IMR-90 (cell line): ENCODE results near the gene PDIA2.

ENCODE experiments used
- FOS ChIP-seq: fragments of 150-350 bp; IDR thresholded peaks from 2 replicates; pipeline ENCODE4 v1.6.1; 2016; ENCODE audit warnings: low read depth, low read length
- TF ChIP-seq, protein P1 (sequence below): conservative IDR thresholded peaks from 2 replicates; pipeline ENCODE4 v1.5.1; 2012; ENCODE audit warnings: mild to moderate bottlenecking, low read depth, low read length, improper control_type of control experiment

DNA sequence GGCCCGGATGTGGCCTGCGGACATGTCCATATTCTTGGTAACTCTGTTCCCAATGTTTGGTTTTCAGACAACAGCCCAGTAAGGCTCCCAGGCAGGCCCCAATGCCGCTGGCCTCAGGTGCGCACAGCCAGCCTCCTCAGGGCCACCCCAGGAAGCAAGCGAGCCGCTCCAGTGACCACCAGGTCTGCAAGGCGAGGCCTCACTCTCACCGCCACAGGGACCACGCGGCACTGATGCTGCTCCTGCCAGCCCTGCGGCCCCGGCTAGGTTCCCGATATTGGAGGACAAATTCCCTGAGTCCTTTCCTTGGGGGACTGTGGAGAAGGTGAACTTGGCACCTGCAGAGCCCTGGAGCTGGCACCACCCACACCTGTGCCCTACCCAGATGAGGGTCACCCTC, 19.0 kb downstream of the PDIA2 start:
- TF ChIP-seq, protein P1, sequence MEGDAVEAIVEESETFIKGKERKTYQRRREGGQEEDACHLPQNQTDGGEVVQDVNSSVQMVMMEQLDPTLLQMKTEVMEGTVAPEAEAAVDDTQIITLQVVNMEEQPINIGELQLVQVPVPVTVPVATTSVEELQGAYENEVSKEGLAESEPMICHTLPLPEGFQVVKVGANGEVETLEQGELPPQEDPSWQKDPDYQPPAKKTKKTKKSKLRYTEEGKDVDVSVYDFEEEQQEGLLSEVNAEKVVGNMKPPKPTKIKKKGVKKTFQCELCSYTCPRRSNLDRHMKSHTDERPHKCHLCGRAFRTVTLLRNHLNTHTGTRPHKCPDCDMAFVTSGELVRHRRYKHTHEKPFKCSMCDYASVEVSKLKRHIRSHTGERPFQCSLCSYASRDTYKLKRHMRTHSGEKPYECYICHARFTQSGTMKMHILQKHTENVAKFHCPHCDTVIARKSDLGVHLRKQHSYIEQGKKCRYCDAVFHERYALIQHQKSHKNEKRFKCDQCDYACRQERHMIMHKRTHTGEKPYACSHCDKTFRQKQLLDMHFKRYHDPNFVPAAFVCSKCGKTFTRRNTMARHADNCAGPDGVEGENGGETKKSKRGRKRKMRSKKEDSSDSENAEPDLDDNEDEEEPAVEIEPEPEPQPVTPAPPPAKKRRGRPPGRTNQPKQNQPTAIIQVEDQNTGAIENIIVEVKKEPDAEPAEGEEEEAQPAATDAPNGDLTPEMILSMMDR, result no peak
- no peak for TF ChIP-seq FOS
